ENCODE measurements around the gene UGT1A1.
"Not testable (repeated sequence)": the region's sequence is repeated elsewhere in the genome, so short reads cannot be mapped to it uniquely, and the experiment has no call there.

Gene UGT1A1

GRCh38 chr2:233760043-233760442, at the start of gene UGT1A1:
Gene UGT1A1, plus strand, starts transcription at chr2:233760270. Its CDS starts 18 bp downstream, at chr2:233760288.
- DNase-seq (ENCODE audit: low read depth in 2 of 2), result no peak

DNA sequence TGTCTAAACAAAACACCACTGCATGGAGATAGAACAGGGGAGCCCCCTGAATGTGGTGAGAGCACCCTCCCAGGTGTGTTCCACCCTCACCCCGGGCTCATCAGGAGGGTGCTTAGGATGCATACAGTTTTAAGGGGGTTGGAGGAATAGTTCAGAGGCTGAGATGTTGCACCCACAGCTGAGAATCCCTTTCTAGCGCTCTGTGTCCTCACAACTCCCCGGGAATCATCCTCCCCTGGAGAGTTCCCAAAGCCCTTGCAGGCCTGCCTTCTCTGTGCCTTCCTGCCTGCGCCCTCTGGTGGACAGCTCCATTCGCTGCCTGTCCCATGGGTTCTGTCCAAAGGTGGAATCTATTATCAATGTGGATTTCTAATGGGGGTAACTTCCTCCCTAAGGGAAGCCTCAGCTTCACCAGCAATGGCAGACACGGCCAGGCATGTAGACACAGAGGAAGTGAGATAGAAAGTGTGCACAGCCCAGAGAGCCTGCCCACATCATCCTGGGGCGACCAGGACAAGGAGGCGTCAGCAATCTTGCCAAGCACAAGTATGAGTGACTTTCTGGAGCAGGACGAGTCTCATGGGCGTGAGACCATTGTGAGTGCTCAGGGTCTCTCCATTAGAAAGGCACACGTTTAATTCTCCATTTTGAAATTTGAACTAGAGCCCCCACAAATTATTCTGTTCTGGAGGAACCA, 48.6 kb upstream of the UGT1A1 start:
- peak; percentile 15 to 36 for DNase-seq (ENCODE audit: low read depth in 2 of 2)

- DNase-seq (ENCODE audit: low read depth in 2 of 2), result no peak
These were observed 47.3 kb upstream of the UGT1A1 start, which contains the start of gene UGT1A5 for GRCh38 chr2:233712611-233713261. Gene UGT1A5, plus strand, starts transcription at chr2:233712907. Its CDS starts 85 bp downstream, at chr2:233712992.

DNA sequence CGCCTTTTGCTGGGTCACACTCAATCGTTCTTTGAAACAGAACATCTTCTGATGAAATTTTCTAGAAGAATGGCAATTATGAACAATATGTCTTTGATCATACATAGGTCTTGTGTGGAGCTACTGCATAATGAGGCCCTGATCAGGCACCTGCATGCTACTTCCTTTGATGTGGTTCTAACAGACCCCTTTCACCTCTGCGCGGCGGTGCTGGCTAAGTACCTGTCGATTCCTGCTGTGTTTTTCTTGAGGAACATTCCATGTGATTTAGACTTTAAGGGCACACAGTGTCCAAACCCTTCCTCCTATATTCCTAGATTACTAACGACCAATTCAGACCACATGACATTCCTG, 46.8 kb upstream of the UGT1A1 start:
- DNase-seq (ENCODE audit: low read depth in 2 of 2), result no peak

DNA sequence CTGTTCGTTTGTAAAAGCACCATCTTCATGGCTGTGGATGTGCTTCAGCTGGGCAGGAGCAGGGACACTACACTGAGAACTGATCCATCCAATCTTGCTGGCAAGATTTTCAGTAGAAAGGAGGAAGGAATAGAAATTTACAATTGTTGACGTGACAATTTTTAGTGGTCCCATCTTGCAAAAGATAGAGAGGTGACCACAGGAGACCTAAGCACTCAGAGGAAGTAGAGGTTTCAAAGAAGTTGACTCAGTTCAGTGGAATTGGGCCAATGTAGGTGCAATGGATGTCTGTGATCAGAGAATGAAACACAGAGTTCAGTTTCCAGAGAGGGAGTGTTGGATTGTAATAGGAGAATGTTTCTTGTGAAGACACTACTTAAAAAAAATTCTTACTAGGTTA, 45.9 kb upstream of the UGT1A1 start:
- DNase-seq (ENCODE audit: low read depth in 2 of 2), result no peak

GRCh38 chr2:233718552-233718951, 41.5 kb upstream of the UGT1A1 start, which contains the start of gene UGT1A4:
Gene UGT1A4, plus strand, starts transcription at chr2:233718736. Its CDS starts 85 bp downstream, at chr2:233718821.
- no peak for DNase-seq (ENCODE audit: low read depth in 2 of 2)

GRCh38 chr2:233728723-233729301, 31.3 kb upstream of the UGT1A1 start, which contains the start of gene UGT1A3:
Gene UGT1A3, plus strand, starts transcription at chr2:233729042. Its CDS starts 85 bp downstream, at chr2:233729127.
- DNase-seq (ENCODE audit: low read depth in 2 of 2), result no peak

DNA sequence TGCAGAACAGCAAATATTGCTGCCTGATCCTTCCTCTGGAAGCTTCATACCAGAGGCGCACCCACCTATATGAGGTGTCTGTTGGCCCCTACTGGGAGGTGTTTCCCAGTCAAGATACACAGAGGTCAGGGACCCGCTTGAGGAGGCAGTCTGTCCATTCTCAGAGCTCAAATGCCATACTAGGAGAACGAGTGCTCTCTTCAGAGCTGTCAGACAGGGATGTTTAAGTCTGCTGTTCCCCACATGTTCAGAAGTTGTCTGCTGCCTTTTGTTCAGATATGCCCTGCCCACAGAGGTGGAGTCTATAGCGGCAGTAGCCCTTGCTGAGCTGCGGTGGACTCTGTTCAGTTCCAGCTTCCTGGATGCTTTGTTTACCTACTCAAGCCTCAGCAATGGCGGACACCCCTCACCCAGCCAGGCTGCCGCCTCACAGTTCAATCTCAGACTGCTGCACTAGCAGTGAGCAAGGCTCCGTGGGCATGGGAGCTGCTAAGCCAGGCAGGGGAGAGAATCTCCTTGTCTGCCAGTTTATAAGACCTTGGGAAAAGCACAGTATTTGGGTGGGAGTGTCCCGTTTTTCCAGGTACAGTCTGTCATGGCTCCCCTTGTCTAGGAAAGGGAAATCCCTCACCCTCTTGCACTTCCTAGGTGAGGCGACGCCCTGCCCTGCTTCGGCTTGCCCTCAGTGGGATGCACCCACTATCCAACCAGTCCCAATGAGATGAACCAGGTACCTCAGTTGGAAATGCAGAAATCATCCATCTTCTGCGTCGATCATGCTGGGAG, 23.0 kb upstream of the UGT1A1 start:
- not testable (repeated sequence) for DNase-seq (ENCODE audit: low read depth in 2 of 2)

DNA sequence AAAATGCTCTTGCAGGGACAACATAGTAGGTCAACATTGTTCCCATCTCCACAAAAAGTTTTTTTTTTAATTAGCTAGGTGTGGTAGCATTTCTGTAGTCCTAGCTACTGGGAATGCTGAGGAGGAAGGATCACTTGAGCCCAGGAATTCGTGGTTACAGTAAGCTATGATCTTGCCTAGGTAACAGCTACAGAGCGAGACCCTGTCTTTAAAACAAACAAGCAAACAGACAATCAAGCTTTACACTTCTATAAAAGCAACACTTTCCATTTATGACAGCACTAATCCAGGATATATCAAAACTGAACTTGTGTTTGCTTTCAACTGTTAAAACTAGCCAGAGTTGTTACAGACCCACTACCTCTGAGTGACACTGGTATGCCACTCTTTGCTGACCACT, 19.2 kb upstream of the UGT1A1 start:
- DNase-seq (ENCODE audit: low read depth in 2 of 2), result no peak

DNA sequence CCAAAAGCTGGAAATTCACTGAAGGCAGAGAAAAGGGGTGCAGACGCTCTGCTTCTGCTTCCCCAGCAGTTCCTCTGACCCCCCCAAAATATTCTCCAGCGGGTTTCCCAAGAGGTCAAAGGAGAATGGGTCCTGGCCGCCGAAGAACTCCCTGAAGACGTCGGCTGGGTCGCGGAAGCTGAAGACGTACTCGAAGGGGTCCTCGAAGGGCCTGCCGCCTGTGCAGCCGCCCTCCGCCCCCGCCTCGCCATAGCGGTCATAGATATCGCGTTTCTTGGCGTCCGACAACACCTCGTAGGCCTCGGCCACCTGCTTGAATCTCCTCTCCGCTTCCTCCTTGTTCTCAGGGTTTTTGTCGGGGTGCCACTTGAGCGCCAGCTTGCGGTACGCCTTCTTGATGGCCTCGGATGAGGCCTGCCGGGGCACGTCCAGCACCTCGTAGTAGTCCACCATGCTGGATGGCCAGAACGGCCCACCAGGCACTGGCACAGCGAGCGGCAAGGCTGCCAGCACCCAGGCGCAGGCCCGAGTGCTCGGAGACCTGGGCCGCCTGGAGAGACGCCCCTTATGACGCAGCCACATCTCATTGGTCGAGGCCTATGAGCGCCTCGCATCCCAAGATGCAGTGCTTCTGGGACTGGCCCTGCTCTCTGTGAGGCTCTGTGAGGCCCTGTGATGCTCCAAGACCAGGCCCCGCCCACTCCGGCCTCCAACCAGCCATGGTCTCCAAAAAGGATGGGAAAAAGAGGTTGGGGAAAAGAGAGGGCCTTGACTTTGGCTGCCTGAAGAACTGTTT, 16.4 kb upstream of the UGT1A1 start:
- DNase-seq (ENCODE audit: low read depth in 2 of 2), result no peak

DNA sequence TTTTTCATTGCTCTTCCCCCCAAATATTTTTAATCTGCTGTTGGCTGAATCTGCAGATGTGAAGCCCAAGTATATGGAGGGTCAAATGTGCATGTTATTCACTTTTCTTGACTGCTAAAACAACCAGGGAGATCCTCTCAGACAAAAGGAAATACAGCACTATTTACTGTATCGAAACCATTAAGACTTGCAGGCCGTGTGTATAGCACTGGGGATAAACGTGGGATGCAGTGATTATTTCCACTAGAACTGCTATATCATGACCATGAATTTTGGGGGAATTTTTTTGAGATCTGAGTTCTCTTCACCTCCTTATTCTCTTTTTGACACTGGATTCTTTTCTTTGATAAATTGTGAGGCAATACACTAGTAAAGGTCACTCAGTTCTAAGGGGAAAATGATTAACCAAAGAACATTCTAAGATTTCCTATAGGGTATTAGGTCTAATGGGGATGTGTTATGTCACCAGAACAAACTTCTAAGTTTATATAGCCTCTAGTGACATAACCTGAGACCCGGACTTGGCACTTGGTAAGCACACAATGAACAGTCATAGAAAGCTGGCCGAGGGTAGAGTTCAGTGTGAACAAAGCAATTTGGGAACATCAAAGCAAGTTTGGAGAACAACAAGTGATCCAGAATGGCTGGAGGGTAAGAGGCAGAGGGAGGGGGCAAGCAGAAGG, 14.9 kb upstream of the UGT1A1 start:
- DNase-seq (ENCODE audit: low read depth in 2 of 2), result no peak

- not testable (repeated sequence) for DNase-seq (ENCODE audit: low read depth in 2 of 2)
These were observed 14.2 kb upstream of the UGT1A1 start for GRCh38 chr2:233745838-233746237.

DNA sequence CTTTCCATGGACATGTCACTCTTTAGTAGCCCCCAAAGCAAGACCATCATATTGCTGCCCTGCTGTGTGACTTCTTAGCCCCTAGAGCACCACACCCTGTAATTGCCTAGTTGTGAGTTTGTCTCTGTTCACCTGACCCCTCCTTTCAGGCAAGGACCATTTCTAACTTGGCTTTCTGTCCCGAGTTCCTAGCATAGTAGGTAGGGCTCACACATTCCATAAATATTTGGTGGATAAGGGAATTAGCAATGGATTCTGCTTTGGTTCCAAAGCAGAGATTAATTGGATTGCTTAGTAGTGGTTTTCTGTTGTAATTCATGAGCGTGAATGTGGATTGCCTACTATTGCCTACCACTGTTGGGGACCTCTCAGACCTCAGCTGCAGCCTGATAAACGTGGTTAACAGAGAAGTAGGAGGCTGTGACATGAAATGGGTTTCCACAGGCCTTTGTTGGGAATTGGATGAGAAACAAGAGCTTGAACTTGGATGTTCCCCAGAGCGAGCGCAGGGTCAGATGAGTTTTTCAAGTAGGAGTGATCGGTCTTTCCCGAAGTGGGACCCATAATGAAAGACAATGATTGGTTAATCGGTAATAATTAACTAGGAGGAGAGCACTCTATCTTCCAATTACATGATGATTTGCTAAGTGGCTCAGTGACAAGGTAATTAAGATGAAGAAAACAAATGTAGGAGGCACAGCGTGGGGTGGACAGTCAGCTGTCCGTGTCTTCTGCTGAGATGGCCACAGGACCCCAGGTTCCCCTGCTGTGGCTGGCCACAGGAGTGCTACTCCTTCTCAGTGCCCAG, 13.4 kb upstream of the UGT1A1 start:
- DNase-seq (ENCODE audit: low read depth in 2 of 2), result no peak

DNA sequence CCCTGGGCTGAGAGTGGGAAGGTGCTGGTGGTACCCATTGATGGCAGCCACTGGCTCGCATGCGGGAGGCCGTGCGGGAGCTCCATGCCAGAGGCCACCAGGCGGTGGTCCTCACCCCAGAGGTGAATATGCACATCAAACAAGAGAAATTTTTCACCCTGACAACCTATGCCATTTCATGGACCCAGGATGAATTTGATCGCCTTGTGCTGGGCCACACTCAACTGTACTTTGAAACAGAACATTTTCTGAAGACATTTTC, 12.9 kb upstream of the UGT1A1 start:
- DNase-seq (ENCODE audit: low read depth in 2 of 2), result no peak

DNA sequence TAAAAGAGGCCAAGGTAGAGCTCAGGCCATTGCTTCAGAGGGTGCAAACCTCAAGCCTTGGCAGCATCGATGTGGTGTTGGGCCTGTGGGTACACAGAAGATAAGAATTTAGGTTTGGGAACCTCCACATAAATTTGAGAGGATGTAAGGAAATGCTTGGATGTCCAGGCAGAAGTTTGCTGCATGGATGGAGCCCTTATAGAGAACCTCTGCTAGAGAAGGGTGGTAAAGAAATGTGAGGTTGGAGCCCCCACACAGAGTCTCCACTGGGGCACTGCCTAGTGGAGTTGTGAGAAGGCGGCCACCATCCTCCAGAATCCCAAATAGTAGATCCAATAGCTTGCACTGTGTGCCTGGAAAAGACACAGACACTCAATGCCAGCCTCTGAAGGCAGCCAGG, 9.4 kb upstream of the UGT1A1 start:
- not testable (repeated sequence) for DNase-seq (ENCODE audit: low read depth in 2 of 2)

GRCh38 chr2:233751212-233752009, 8.7 kb upstream of the UGT1A1 start:
- DNase-seq (ENCODE audit: low read depth in 2 of 2), result not testable (repeated sequence)

GRCh38 chr2:233754872-233755611, 5.0 kb upstream of the UGT1A1 start:
- no peak for DNase-seq (ENCODE audit: low read depth in 2 of 2)

DNA sequence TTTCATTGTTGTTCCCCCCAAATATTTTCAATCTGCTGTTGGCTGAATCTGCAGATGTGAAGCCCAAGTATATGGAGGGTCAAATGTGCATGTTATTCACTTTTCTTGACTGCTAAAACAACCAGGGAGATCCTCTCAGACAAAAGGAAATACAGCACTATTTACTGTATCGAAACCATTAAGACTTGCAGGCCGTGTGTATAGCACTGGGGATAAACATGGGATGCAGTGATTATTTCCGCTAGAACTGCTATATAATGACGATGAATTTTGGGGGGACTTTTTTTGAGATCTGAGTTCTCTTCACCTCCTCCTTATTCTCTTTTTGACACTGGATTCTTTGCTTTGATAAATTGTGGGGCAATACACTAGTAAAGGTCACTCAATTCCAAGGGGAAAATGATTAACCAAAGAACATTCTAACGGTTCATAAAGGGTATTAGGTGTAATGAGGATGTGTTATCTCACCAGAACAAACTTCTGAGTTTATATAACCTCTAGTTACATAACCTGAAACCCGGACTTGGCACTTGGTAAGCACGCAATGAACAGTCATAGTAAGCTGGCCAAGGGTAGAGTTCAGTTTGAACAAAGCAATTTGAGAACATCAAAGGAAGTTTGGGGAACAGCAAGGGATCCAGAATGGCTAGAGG, 3.5 kb upstream of the UGT1A1 start:
- DNase-seq (ENCODE audit: low read depth in 2 of 2), result no peak
